RWPE2 (cell line): ENCODE data around the gene SKAP1.
A peak's percentile ranks its signal among the peaks of the same experiment; 100 is the strongest.

Experiments used
- ATAC-seq: fragments of 200-7000 bp; cut with Tn5 transposase; 3 replicates; pipeline ENCODE4 v1.9.1; 2021; ENCODE audit warnings: low read depth
- DNase-seq: peaks from one replicate; pipeline ENCODE4 v3.0.0-alpha.2; 2020; ENCODE audit warnings: low spot score
- H3K27ac ChIP-seq: fragments of 450-650 bp; 2 replicates; pipeline ENCODE4 v1.5.1; 2017; ENCODE audit warnings: mild to moderate bottlenecking; ENCODE audit not compliant: poor library complexity, severe bottlenecking
- H3K27me3 ChIP-seq: fragments of 250-450 bp; sonication (Bioruptor Pico); 2 replicates; pipeline ENCODE4 v1.5.1; 2021; ENCODE audit warnings: mild to moderate bottlenecking, moderate library complexity; ENCODE audit not compliant: insufficient read depth, poor library complexity, severe bottlenecking
- H3K36me3 ChIP-seq: fragments of 250-450 bp; sonication (Bioruptor Pico); 2 replicates; pipeline ENCODE4 v1.5.1; 2020; ENCODE audit warnings: low read depth, mild to moderate bottlenecking, moderate library complexity
- H3K4me1 ChIP-seq: fragments of 250-450 bp; sonication (Bioruptor Pico); 2 replicates; pipeline ENCODE4 v1.5.1; 2021; ENCODE audit warnings: mild to moderate bottlenecking, moderate library complexity; ENCODE audit not compliant: insufficient read depth, poor library complexity, severe bottlenecking
- H3K4me3 ChIP-seq: fragments of 250-450 bp; sonication (Bioruptor Pico); 2 replicates; pipeline ENCODE4 v1.5.1; 2021; ENCODE audit warnings: mild to moderate bottlenecking, moderate library complexity; ENCODE audit not compliant: severe bottlenecking
- H3K9me3 ChIP-seq: fragments of 250-450 bp; sonication (Bioruptor Pico); 2 replicates; pipeline ENCODE4 v1.5.1; 2021; ENCODE audit warnings: mild to moderate bottlenecking, moderate library complexity; ENCODE audit not compliant: severe bottlenecking
- CTCF ChIP-seq: fragments of 450-650 bp; IDR thresholded peaks from one replicate; pipeline ENCODE4 v1.5.1; 2017; ENCODE audit warnings: mild to moderate bottlenecking, moderate library complexity; ENCODE audit not compliant: poor library complexity, severe bottlenecking

SKAP1 gene

GRCh38 chr17:48259694-48260291 is 170.2 kb downstream of the SKAP1 start:
- peak; percentile 95 for TF ChIP-seq CTCF
- Histone ChIP-seq H3K4me1 (no peaks in the 10 kb centered on the region), H3K27me3 (no peaks in the 10 kb centered on the region), H3K36me3 (no peaks in the 10 kb centered on the region), H3K27ac (no peak overlapping the region), H3K4me3 (no peak overlapping the region), H3K9me3 (no peaks in the 10 kb centered on the region)
- ATAC-seq (peak; percentile 45; the same call in 1 of the 3 replicates), DNase-seq (no peak)

GRCh38 chr17:48258331-48258730 is 171.7 kb downstream of the SKAP1 start:
- Histone ChIP-seq H3K4me3 (no peak overlapping the region), H3K27ac (no peak overlapping the region), H3K9me3 (no peaks in the 10 kb centered on the region), H3K4me1 (no peaks in the 10 kb centered on the region), H3K27me3 (no peaks in the 10 kb centered on the region), H3K36me3 (no peaks in the 10 kb centered on the region)
- no peak for ATAC-seq
- no peak for TF ChIP-seq CTCF
- DNase-seq = no peak

GRCh38 chr17:48255759-48256158 is 174.3 kb downstream of the SKAP1 start:
- H3K27me3 ChIP-seq = no peaks in the 10 kb centered on the region
- no peak for DNase-seq
- H3K9me3 ChIP-seq = no peaks in the 10 kb centered on the region
- no peak for TF ChIP-seq CTCF
- H3K27ac ChIP-seq = no peak overlapping the region
- no peaks in the 10 kb centered on the region for H3K4me1 ChIP-seq
- no peaks in the 10 kb centered on the region for H3K36me3 ChIP-seq
- H3K4me3 ChIP-seq = no peak overlapping the region
- no peak for ATAC-seq

GRCh38 chr17:48254896-48255295 is 175.1 kb downstream of the SKAP1 start:
- Histone ChIP-seq H3K27me3 (no peaks in the 10 kb centered on the region), H3K4me1 (no peaks in the 10 kb centered on the region), H3K36me3 (no peaks in the 10 kb centered on the region), H3K27ac (no peak overlapping the region), H3K9me3 (no peaks in the 10 kb centered on the region), H3K4me3 (no peak overlapping the region)
- DNase-seq = no peak
- no peak for TF ChIP-seq CTCF
- ATAC-seq = no peak

GRCh38 chr17:48253975-48254374 is 176.0 kb downstream of the SKAP1 start:
- no peak overlapping the region for H3K4me3 ChIP-seq
- no peaks in the 10 kb centered on the region for H3K36me3 ChIP-seq
- ATAC-seq (no peak), DNase-seq (no peak)
- H3K9me3 ChIP-seq = no peaks in the 10 kb centered on the region
- H3K27me3 ChIP-seq = no peaks in the 10 kb centered on the region
- H3K4me1 ChIP-seq = no peaks in the 10 kb centered on the region
- no peak overlapping the region for H3K27ac ChIP-seq
- no peak for TF ChIP-seq CTCF
